GM19328 (cell line): ENCODE measurements around the gene ANKUB1.

Experiments
- ATAC-seq: cut with Tn5 transposase; IDR thresholded peaks from one replicate; pipeline ENCODE4 v1.9.1; 2021; ENCODE audit warnings: mild to moderate bottlenecking, moderate library complexity; ENCODE audit not compliant: unreplicated experiment

Gene ANKUB1

DNA sequence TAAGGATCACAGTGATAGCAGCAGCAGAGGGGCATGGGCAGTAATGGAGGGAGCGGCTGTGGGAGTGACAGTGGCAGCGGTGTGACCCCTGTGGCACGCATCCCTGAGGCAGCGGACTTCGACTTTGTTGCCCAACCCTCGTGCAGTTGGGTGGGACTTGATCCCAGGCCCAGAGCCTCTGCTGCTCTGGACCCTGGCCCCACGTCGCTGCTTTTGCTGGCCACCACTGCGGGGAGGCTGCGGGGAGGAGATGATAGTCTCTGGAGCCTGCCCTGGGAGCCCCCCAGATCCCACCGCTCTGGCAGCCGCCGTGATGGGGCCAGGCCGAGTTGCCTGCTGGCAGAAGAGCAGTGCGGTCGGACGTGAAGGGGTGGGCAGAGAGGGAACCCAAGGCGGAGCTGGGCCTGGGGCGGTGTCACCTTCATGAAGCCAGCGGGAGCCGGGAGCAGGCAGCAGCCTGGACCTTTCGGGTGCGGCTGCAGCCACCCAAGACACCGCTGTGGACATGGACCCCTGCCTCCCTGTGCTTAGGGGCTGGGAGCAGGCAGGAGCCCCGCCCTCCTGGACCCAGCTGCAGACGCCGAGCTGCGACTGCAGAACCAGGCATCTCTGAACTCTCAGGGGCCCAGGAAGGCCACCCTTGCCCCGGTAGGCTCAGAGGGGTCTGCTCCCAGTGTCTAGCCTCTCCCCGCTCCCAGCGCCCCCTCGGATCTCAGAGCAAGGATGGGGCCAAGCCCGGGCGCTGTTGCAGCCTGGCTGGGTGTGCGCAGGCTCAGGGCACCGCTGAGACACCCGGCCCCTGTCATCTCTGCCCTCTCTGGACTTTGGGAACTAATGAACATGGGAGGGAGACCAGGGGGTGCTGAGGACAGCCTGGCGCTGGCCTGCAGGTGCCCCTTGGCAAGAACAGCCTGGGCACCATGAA lies 78.4 kb downstream of the ANKUB1 start:
- no peak for ATAC-seq
